Prostate gland (tissue), 2 donors: Measurements from ENCODE around the gene CHMP6. TPM values are rescaled to one million over a fixed set of nuclear protein-coding genes. Genes with fewer than 3 reads are reported as not detected.

Source experiments
- DNase-seq: peaks from one replicate; pipeline ENCODE4 v3.0.0-alpha.2; 2019; ENCODE audit warnings: low spot score
- H3K27ac ChIP-seq, 2 donors: fragments of 200-600 bp; sonication (generic); 2 replicates each; pipeline ENCODE4 v1.5.1; 2017 to 2019
- H3K27me3 ChIP-seq: fragments of 200-600 bp; sonication (generic); replicated peaks from 2 replicates; pipeline ENCODE4 v1.5.1; 2019; ENCODE audit not compliant: insufficient read depth
- H3K36me3 ChIP-seq, 2 donors: fragments of 200-600 bp; sonication (generic); 1 replicate in 1 of 2; 2 replicates in 1 of 2; pipeline versions ENCODE4 v1.5.1 to v1.8.1; 2017 to 2019
- H3K4me1 ChIP-seq: fragments of 200-600 bp; sonication (generic); replicated peaks from 2 replicates; pipeline ENCODE4 v1.5.1; 2019
- H3K4me3 ChIP-seq, 2 donors: fragments of 200-600 bp; sonication (generic); 2 replicates each; pipeline ENCODE4 v1.5.1; 2017 to 2019
- H3K9me3 ChIP-seq: fragments of 200-600 bp; sonication (generic); 2 replicates; pipeline ENCODE4 v1.5.1; 2017
- CTCF ChIP-seq, 4 experiments: fragments of 200-600 bp in 2 of 4; fragments of 450-650 bp in 2 of 4; sonication (generic) in 2 of 4; IDR thresholded peaks; 1 replicate in 3 of 4; 2 replicates in 1 of 4; pipeline ENCODE4 v1.5.1; 2016 to 2019; ENCODE audit warnings: antibody characterized with exemption in 4 of 4, mild to moderate bottlenecking in 2 of 4, moderate library complexity in 2 of 4
- POLR2A ChIP-seq: fragments of 450-650 bp; IDR thresholded peaks from one replicate; pipeline ENCODE4 v1.6.1; 2016; ENCODE audit warnings: antibody characterized with exemption, mild to moderate bottlenecking
- POLR2AphosphoS5 ChIP-seq: sonication (generic); formaldehyde crosslinking; IDR thresholded peaks from one replicate; pipeline ENCODE4 v1.6.1; 2017; ENCODE audit warnings: antibody characterized with exemption
- WGBS: methylation state at CpG from one replicate; pipeline ENCODE4 v1.1.5; 2018; 5-methylcytosine and 5-hydroxymethylcytosine counted together
- intact Hi-C: fragments of 100-400 bp; cut with DNase I; formaldehyde crosslinking; loops from one replicate; pipeline ENCODE4 v1.14.2; 2022
- total RNA-seq, 2 donors: library from RNA; depleted of rRNA; stranded (reverse); fragments of >200 nt; gene quantifications; one replicate each; pipeline ENCODE4 v1.1.0, GENCODE V29; 2016

CHMP6 gene
- total RNA-seq, 2 donors from 2014 or later: 30.6 to 35.3 TPM

DNA sequence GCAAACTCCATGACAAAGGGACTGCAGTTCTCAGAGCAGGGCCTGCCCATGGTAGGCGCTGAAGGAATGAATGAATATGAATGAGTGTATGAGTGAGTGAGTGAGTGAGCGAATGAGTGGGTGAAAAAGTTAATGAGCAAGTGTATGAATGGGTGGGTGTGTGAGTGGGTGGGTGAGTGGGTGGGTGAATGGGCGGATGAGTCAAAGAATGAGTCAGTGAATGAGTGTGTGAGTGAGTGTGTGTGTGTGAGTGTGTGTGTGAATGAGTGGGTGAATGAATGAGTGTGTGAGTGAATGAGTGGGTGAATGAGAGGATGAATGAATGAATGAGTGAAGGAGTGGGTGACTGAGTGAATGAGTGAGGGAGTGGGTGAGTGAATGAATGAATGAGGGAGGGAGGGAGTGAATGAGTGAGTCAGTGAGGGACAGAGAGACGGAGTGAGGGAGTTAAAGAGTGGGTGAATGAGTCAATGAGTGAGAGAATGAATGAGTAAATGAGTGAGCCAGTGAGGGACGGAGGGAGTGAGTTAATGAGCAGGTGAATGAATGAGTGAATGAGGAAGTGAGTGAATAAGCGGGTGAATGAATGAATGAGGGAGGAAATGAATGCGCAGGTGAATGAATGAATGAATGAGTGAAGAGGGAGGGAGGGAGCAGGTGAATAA is 11.1 kb upstream of the CHMP6 start:
- peaks cover 3% of the 10 kb centered on the region for H3K27me3 ChIP-seq
- TF ChIP-seq POLR2AphosphoS5: no peak
- TF ChIP-seq POLR2A: no peak
- TF ChIP-seq CTCF (IDR thresholded peaks at IDR 0.05): no peak
- intact Hi-C loops: no loop called here
- peak overlapping the region in 1 of 2 donors; percentile 21 for H3K4me3 ChIP-seq
- no peak overlapping the region for H3K27ac ChIP-seq
- DNase-seq: no peak
- WGBS: 62% methylated on average over 7 of the region's 7 CpGs
- H3K36me3 ChIP-seq: no peaks in the 10 kb centered on the region
- peaks cover 5% of the 10 kb centered on the region for H3K4me1 ChIP-seq
- H3K9me3 ChIP-seq: no peaks in the 10 kb centered on the region

DNA sequence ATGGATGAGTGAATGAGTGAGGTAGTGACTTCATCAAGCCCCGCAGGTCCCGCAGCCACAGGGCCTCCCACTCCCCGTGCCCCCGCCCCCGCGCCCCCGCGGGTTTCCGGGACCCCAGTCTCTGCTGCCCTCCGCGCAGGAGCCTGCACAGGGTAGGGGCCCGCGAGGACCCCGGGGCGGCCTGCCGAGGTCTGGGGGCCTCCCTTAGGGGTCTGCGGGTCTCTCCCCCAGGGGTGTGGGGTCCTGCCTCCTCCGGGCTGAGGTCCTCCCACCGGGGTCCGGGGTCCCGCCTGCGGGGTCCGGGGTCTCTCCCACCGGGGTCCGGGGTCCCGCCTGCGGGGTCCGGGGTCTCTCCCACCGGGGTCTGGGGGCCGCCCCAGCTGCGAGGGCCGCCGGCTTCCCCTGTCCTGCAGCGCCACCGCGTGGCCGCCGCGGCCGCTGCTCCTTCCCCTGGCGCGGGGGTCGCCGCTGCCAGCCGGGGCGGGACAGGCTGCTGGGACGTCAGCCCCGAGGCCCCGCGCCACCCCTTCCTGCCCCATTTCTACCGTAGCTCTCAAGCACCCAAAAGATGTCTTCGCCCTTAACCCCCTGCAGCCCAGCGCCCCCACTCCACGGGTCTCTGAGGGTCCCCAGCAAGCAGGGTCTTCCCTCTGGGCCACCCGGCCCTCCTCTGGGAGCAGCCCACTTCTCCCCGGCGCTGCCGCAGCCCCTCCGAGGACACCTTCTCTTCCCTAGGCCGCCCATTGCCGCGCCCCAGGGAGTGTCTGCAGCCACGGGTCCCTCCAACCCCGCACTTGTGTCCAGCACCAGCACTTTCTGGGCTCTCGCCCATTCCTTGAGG is 10.4 kb upstream of the CHMP6 start:
- WGBS: 7% methylated on average over 64 of the region's 65 CpGs
- Histone ChIP-seq H3K27ac (no peak overlapping the region), H3K4me3 (peak overlapping the region in 1 of 2 donors; percentile 21), H3K4me1 (peaks cover 5% of the 10 kb centered on the region), H3K36me3 (no peaks in the 10 kb centered on the region), H3K9me3 (no peaks in the 10 kb centered on the region), H3K27me3 (peaks cover 3% of the 10 kb centered on the region)
- TF ChIP-seq POLR2A: no peak
- TF ChIP-seq CTCF (IDR thresholded peaks at IDR 0.05): peak; percentile 77 to 88 (median 82)
- no peak for DNase-seq
- intact Hi-C loops: no loop called here

GRCh38 chr17:80981929-80982425 is 9.7 kb upstream of the CHMP6 start:
- Histone ChIP-seq H3K36me3 (no peaks in the 10 kb centered on the region), H3K9me3 (no peaks in the 10 kb centered on the region), H3K4me3 (no peak overlapping the region), H3K27me3 (peaks cover 3% of the 10 kb centered on the region), H3K27ac (no peak overlapping the region), H3K4me1 (peaks cover 5% of the 10 kb centered on the region)
- TF ChIP-seq POLR2AphosphoS5 (no peak), POLR2A (no peak), CTCF (IDR thresholded peaks at IDR 0.05) (no peak)
- DNase-seq: no peak
- 63% methylated on average over 17 of the region's 17 CpGs for WGBS
- intact Hi-C loops: loop anchor here (2.0 kb wide), 1 partner anchor 555 kb away; no protein-coding TSS in a partner anchor

- 81% methylated on average over 16 of the region's 17 CpGs for WGBS
- DNase-seq: no peak
- H3K4me1 ChIP-seq: peaks cover 5% of the 10 kb centered on the region
- no peak overlapping the region for H3K27ac ChIP-seq
- no peaks in the 10 kb centered on the region for H3K36me3 ChIP-seq
- H3K9me3 ChIP-seq: no peaks in the 10 kb centered on the region
- intact Hi-C loops: loop anchor here (2.0 kb wide), 1 partner anchor 556 kb away; no protein-coding TSS in a partner anchor
- TF ChIP-seq CTCF (IDR thresholded peaks at IDR 0.05) (no peak), POLR2A (no peak), POLR2AphosphoS5 (no peak)
- no peak overlapping the region for H3K4me3 ChIP-seq
- H3K27me3 ChIP-seq: peaks cover 3% of the 10 kb centered on the region
Measured at GRCh38 chr17:80982426-80982974, 9.1 kb upstream of the CHMP6 start.
